A549 (cell line): ENCODE measurements around the gene MARS1.
A peak's percentile ranks its signal among the peaks of the same experiment; 100 is the strongest.

Experiments used
- CBX8 ChIP-seq: fragments of 200-600 bp; sonication (generic); IDR thresholded peaks from 2 replicates; pipeline ENCODE4 v1.6.1; 2016
- CHD2 ChIP-seq: fragments of 150-350 bp; IDR thresholded peaks from 2 replicates; pipeline ENCODE4 v1.6.1; 2014; ENCODE audit warnings: low read length; ENCODE audit not compliant: partially characterized antibody
- CHD4 ChIP-seq: fragments of 200-600 bp; sonication (generic); IDR thresholded peaks from 2 replicates; pipeline ENCODE4 v1.6.1; 2016; ENCODE audit warnings: antibody characterized with exemption, mild to moderate bottlenecking, borderline replicate concordance
- EHMT2 ChIP-seq: fragments of 200-600 bp; sonication (generic); IDR thresholded peaks from 2 replicates; pipeline ENCODE4 v1.6.1; 2016; ENCODE audit warnings: antibody characterized with exemption, low read depth, mild to moderate bottlenecking, moderate library complexity
- EP300 ChIP-seq, 2 experiments: fragments of >200 bp; sonication (Bioruptor Twin); formaldehyde crosslinking; IDR thresholded peaks; 2 replicates in 1 of 2; 3 replicates in 1 of 2; pipeline ENCODE4 v1.6.1; 2016 to 2017
- HEYL ChIP-seq: fragments of 250-450 bp; sonication (Bioruptor Pico); IDR thresholded peaks from 2 replicates; pipeline ENCODE4 v1.8.0; 2021; ENCODE audit warnings: mild to moderate bottlenecking, moderate library complexity
- JUN ChIP-seq, 2 experiments: fragments of >200 bp; sonication (Bioruptor Twin); formaldehyde crosslinking; IDR thresholded peaks; 2 replicates in 1 of 2; 3 replicates in 1 of 2; pipeline ENCODE4 v1.6.1; 2016 to 2017
- MAFK ChIP-seq: fragments of 450-650 bp; IDR thresholded peaks from 2 replicates; pipeline ENCODE4 v1.6.1; 2014; ENCODE audit not compliant: partially characterized antibody
- POLR2A ChIP-seq: IDR thresholded peaks from 2 replicates; pipeline ENCODE4 v1.6.1; 2012; ENCODE audit warnings: mild to moderate bottlenecking, low read length
- RAD21 ChIP-seq, 2 experiments: fragments of >200 bp in 1 of 2; sonication (Bioruptor Twin) in 1 of 2; formaldehyde crosslinking in 1 of 2; IDR thresholded peaks in 1 of 2; conservative IDR thresholded peaks in 1 of 2; 2 replicates in 1 of 2; 3 replicates in 1 of 2; pipeline ENCODE4 v1.6.1; 2012 to 2018; ENCODE audit warnings: inconsistent platforms in 1 of 2
- ZC3H11A ChIP-seq: fragments of 450-650 bp; IDR thresholded peaks from 2 replicates; pipeline ENCODE4 v1.6.1; 2014; ENCODE audit warnings: antibody characterized with exemption, mild to moderate bottlenecking
- TF ChIP-seq, protein P1 (sequence below): fragments of >200 bp; sonication (Bioruptor Twin); formaldehyde crosslinking; IDR thresholded peaks from 3 replicates; pipeline ENCODE4 v1.5.1; 2016
- TF ChIP-seq, protein P2 (sequence below): fragments of 200-600 bp; sonication (generic); IDR thresholded peaks from 2 replicates; pipeline ENCODE4 v1.6.1; 2016; ENCODE audit warnings: antibody characterized with exemption, mild to moderate bottlenecking, moderate library complexity

DNA sequence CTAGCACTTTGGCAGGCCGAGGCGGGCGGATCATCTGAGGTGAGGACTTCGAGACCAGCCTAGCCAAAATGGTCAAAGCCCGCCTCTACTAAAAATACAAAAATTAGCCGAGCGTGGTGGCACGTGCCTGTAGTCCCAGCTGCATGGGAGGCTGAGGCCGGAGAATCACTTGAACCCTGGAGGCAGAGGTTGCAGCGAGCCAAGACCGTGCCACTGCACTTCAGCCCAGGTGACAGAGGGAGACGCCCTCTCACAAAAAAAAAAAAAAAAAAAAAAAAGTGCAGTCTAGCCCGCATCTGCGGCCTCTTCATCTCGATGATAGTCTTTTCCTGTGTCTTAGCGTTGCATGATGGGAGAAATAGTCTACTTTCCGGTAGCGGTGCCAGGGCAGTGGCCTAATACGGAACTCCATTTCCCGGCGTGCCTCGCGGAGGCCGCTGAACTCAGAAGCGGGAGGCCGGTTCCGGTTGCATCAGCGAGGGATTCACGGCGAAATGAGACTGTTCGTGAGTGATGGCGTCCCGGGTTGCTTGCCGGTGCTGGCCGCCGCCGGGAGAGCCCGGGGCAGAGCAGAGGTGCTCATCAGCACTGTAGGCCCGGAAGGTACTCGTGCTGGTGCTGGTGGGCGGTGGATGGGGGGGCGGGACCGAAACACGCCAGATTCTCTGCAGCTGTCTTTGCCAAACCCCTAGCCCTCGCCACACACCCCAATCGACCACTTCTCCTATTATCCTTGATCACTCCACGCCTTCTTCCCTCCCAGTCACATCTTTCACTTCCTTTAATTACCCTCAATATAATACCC, at the start of gene MARS1:
- no peak; a peak in 1 of 5 replicates for TF ChIP-seq RAD21 (conservative IDR thresholded peaks at IDR 0.05 in 1 of 2, IDR thresholded peaks at IDR 0.05 in 1 of 2)
- TF ChIP-seq, protein P1, sequence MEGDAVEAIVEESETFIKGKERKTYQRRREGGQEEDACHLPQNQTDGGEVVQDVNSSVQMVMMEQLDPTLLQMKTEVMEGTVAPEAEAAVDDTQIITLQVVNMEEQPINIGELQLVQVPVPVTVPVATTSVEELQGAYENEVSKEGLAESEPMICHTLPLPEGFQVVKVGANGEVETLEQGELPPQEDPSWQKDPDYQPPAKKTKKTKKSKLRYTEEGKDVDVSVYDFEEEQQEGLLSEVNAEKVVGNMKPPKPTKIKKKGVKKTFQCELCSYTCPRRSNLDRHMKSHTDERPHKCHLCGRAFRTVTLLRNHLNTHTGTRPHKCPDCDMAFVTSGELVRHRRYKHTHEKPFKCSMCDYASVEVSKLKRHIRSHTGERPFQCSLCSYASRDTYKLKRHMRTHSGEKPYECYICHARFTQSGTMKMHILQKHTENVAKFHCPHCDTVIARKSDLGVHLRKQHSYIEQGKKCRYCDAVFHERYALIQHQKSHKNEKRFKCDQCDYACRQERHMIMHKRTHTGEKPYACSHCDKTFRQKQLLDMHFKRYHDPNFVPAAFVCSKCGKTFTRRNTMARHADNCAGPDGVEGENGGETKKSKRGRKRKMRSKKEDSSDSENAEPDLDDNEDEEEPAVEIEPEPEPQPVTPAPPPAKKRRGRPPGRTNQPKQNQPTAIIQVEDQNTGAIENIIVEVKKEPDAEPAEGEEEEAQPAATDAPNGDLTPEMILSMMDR: peak; percentile 45
- peak; percentile 73 to 91; a peak in 3 of 5 replicates for TF ChIP-seq JUN (IDR thresholded peaks at IDR 0.05)
- peak; percentile 76 for TF ChIP-seq POLR2A
- TF ChIP-seq CHD2: no peak
- no peak for TF ChIP-seq ZC3H11A
- TF ChIP-seq, protein P2, sequence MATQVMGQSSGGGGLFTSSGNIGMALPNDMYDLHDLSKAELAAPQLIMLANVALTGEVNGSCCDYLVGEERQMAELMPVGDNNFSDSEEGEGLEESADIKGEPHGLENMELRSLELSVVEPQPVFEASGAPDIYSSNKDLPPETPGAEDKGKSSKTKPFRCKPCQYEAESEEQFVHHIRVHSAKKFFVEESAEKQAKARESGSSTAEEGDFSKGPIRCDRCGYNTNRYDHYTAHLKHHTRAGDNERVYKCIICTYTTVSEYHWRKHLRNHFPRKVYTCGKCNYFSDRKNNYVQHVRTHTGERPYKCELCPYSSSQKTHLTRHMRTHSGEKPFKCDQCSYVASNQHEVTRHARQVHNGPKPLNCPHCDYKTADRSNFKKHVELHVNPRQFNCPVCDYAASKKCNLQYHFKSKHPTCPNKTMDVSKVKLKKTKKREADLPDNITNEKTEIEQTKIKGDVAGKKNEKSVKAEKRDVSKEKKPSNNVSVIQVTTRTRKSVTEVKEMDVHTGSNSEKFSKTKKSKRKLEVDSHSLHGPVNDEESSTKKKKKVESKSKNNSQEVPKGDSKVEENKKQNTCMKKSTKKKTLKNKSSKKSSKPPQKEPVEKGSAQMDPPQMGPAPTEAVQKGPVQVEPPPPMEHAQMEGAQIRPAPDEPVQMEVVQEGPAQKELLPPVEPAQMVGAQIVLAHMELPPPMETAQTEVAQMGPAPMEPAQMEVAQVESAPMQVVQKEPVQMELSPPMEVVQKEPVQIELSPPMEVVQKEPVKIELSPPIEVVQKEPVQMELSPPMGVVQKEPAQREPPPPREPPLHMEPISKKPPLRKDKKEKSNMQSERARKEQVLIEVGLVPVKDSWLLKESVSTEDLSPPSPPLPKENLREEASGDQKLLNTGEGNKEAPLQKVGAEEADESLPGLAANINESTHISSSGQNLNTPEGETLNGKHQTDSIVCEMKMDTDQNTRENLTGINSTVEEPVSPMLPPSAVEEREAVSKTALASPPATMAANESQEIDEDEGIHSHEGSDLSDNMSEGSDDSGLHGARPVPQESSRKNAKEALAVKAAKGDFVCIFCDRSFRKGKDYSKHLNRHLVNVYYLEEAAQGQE: no peak
- no peak for TF ChIP-seq HEYL (CRISPR knock-in tag)
- no peak for TF ChIP-seq CBX8
- TF ChIP-seq EP300 (IDR thresholded peaks at IDR 0.05): no peak
- TF ChIP-seq MAFK: no peak
- TF ChIP-seq CHD4: no peak
- no peak for TF ChIP-seq EHMT2
